ENCODE measurements around the gene HOXA10. TPM values are rescaled to one million over a fixed set of nuclear protein-coding genes. Genes with fewer than 3 reads are reported as not detected.

HOXA10 gene
- polyA plus RNA-seq, 3 donors = 1.7 to 18.3 (median 2.3) TPM

DNA sequence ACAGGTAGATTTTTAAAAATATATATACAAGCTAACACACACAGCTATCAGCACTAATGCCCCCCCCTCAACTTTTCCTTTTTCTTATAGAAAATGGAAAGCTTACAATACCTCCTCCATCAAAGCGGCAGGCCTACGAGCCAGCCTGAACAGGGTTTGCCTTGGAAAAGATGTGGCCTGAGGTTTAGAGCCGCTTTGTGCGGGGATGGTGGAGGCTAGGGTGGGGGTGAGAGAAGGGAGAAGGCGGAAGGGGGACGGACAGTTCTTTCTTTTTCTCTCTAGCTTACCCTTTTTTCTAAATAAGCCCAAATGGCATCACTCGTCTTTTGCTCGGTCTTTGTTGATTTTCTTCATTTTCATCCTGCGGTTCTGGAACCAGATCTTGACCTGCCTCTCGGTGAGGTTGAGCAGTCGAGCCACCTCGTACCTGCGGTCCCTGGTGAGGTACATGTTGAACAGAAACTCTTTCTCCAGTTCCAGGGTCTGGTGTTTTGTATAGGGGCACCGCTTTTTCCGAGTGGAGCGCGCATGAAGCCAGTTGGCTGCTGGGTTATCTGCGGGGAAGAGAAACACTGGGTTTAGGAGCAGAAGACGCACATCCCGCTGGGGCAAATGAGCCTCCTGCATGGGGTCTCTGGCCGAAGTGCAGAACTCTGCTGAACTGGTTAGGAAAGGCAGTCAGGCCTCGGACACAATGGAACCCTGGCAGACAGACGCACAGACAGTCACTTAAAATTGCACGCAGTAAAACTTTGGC is 10.7 kb downstream of the HOXA10 start:
- 41 to 50% (median 41%) methylated on average over 24 of the region's 24 CpGs for WGBS, 3 donors
- no peak overlapping the region for H3K27ac ChIP-seq (ENCODE audit: low read depth, low read length)

DNA sequence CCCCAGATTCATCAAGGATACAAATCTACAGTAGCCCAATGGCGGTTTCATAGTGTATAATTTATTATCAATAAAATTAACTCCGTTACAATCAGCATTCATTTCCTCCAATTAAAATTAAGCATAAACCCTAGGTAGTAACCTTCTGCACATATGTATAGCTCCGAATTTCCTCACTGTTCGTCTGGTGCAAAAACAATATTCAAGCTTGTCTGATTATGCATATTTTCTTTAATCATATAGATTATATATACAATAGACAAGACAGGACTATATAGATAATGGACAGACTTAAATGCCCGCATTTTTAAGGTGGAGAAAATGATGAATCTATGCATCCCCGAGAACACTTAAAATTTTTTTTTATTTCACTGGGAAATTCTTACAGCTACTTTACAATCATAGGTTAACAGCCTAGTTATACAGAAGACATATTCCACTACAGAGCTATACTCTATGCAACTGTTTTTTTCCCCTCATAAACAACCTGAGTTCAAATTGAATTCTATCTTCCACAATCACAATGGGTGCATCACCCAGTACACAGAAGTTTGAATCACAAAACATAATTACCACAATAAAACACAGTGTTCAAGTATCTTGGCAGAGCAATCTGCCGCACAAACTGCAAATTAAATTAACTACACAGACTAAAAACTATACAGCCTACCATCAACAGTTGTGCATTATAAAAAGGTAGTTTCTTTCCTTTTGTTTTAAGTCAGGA is 11.4 kb downstream of the HOXA10 start:
- WGBS, 3 donors = 53 to 69% (median 61%) methylated on average over 7 of the region's 7 CpGs
- no peak overlapping the region for H3K27ac ChIP-seq (ENCODE audit: low read depth, low read length)

DNA sequence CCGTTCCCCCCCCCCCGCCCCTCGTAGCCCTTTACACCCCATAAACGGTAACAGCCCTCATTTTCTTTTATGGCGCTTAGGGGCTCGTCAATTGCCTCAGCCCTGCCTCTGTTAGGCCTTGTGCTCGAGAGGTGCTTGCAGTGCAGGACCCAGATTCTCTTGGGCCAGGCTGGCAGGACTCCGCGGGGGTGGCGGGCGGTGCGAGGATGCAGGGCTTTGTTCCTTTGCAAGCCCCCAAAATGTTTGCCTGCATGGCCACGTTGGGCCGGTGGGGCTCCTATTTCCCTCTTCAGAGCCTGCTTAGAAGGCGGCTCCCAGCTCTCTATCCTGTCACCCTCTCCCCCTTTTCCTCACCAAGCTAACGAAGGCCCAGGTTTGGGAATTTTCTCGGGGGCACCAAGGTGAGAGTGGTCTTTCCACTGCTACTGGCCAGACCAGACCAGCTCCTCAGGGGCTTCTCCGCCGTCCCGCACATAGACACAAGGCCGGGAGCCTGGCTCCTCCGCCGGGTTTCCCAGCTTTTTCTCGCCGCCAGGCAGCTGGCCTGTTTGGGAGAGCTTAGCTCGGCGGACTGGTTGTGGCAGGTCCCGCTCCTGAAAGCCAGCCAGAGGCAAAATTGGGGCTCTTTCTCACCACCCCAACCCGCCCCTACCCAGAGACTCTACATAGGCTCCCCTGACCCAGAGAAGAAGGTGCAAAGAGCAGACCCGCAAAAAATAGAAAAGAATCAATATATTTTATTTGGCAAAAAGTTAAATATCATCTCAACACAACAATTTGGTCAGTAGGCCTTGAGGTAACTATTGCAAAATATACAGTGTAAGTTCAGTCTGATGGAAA is 12.2 kb downstream of the HOXA10 start:
- 33 to 44% (median 38%) methylated on average over 27 to 30 of the region's 30 CpGs for WGBS, 3 donors
- H3K27ac ChIP-seq (ENCODE audit: low read depth, low read length) = no peak overlapping the region

DNA sequence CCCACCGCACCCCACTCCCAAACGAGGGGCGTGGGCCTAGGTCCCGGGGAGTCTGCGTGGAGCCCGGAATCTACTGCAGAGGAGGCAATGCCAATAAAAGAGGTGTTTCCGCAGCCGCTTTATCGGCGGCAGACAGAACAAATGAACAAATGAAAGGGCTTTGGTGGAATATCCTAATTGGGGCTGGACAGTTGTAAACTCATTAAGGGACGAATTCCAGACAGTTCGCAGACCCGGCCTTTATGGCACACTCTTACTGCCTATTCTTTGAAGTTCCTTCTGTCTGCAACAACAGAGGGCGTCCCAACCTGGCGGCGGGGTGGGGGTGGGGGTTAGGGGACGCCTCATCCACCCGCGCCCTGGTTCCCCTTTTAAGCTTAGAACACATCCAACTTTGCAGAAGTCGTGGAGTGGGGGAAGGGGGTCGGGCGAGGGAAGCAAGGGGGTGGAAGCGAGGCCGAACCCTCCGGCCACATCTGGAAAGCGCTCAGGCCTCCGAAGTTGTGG is 12.9 kb downstream of the HOXA10 start:
- 8 to 12% (median 9%) methylated on average over 25 to 27 of the region's 27 CpGs for WGBS, 3 donors
- H3K27ac ChIP-seq (ENCODE audit: low read depth, low read length) = no peak overlapping the region

DNA sequence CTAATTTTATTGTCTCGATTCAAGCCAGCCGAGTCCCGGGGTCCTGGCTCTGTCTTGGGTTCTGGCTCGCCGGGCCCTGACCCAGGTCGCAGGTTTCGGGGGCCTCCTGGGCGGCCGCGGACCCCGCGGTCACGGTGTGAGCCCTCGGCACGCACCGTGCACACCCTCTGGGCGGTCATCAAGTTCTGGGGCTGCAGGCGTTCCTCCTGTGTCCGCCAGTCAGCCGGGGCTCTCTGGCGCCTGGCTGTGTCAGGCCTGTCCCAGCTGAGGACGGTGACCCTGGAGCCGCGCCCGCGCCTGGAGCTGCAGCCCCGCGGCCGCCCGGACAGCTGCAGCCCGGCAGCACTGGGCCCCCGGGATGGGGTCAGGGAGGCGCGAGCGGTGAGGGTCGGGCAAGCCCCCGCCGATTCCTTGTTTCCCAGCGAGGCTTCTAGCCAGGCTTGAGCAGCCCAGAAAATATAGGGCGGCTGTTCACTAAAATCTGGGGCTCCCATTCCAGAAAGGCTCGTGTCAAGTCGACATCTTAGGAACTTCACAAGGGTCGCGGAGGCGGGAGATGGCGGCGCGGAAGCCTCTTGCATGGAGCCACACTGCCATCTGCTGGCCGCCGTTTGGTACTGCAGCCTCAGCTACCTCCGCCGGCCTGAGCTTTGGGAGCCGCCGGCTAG is 13.4 kb downstream of the HOXA10 start:
- WGBS, 3 donors = 1 to 2% (median 2%) methylated on average over 53 to 54 of the region's 54 CpGs
- H3K27ac ChIP-seq (ENCODE audit: low read depth, low read length) = no peak overlapping the region

DNA sequence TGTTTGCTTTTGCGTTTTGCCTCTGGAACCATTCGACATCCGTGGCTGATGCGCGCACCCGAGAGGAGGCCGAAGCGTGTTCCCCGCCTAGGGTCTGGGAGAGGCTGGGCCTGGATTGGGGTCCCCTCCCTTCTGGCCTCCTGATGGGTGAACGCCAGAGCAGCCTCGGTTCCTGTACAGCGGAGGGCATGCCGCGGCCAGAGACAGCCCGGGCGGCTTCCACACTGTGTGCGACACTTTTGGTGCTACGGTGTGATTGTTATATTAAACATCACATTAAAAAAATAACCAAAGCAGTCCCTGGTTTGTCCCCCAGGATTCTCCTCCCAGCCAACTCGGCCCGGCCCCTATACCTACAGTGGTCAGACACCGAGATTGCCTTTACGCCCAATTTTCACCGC is 14.0 kb downstream of the HOXA10 start:
- no peak overlapping the region for H3K27ac ChIP-seq (ENCODE audit: low read depth, low read length)
- 27 to 42% (median 35%) methylated on average over 23 of the region's 23 CpGs for WGBS, 3 donors

DNA sequence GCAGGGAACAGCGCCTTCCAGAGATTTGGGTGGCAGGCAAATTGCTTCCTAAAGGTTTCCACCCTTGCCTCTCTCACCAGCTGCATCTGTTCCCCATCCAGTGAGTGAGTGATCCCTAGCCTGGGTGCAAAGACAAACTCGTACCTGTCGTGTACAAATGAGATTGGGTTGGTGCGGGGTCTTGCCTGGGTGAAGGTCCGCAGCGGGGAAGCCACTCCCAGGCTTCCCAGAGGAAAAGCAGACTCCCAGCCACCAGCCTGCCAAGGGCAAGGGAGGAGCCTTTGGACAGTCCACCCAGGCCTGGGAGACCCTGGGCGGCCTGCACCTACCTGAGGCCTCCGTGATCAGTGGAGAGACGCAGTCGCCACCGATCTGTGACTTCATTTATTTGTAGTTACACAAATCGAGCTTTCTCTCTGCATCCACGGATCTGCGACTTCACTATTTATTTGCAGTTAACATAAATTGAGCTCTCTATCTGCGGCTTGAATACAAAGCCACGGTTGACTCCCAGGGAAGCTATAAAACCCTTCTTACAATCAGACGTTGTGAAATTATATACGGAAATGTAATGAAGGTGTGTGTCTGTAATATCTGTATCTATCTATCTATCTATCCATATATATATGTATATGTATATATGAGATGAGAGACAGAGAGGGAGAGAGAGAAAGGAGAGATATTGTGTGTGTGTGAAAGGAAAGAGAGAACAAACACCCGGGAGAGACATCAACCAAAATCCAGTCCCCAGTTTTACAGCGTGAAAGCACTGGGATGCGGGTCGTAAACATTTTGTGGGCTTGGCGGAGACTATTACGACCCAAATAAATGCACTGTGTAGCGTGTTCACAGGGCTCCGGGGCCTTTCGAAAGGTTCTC is 14.6 kb downstream of the HOXA10 start:
- 44 to 58% (median 55%) methylated on average over 27 of the region's 27 CpGs for WGBS, 3 donors
- no peak overlapping the region for H3K27ac ChIP-seq (ENCODE audit: low read depth, low read length)

DNA sequence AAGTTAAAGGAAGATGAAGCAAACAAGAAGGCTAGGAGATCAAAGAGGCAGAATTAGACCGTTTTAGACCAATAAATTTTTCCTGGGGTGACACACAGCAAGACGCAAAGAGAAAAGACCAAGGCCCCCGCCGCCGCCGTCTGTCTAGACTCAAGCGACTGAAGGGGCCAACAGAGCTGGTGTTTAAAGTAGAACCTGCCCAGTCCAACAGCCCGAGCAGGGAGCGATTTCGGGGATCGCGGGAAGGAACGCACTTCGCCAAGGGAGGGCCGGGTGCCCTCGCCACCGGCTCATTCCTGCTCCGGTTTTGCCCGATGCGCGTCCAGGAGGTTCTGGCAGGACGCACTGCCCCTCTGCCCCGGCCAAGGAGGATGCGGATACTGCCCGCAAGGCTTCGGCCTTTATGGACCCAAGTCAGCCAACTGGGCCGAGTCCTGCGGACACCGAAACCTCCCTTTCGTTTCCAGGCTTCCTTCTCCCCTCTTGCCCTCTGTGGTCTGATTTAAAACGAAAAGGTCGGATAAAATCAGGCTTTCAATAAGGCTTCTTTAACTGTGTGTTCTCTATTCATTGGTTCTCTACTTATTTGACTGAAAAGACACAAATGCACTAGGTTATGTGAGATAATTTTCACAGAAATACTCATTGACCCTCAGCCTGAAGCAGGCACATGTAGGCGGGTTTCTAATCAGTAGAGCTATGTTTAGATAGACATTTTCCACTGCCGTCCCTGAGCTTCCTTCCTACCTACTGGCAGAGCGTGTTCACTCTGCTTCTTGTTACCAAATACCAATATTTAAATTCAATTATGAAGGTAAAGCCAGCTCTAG is 15.5 kb downstream of the HOXA10 start:
- 26 to 53% (median 45%) methylated on average over 35 of the region's 35 CpGs for WGBS, 3 donors
- H3K27ac ChIP-seq (ENCODE audit: low read depth, low read length) = no peak overlapping the region

DNA sequence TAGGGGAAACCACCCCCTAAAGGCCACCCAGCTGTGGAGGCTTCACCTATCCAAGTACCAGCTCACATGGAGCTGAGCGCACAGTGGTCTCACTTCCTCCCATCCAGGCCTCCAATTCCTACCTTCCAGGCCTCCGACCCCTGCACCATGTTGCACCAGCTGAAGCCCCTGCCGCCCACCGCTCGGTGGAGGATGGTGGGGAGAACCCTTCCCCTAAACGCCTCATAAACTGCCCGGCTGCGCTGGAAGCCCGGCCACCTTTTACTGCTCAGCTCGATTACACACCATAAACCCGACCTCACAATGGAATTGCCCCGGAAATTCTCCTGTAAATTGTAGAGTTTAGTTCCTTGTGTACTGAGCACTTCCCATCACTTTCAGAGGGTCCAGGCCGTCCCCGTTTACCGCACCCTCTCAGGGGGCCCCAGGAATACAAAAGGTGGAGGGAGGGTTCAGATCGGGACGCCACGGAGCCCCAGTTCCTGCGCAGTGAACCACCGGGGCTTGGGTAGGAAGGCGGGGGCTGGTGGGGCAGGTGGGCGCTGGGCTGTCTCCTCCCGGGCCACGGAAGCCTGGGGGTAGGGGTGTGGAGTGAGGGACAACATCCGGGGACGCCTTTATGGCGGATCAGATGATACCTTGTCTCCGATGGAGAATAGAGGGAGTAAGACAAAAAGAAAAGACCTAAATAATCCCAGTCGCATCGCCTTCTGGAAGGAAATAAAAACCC is 16.3 kb downstream of the HOXA10 start:
- H3K27ac ChIP-seq (ENCODE audit: low read depth, low read length) = no peak overlapping the region
- WGBS, 3 donors = 14 to 60% (median 29%) methylated on average over 30 of the region's 30 CpGs

DNA sequence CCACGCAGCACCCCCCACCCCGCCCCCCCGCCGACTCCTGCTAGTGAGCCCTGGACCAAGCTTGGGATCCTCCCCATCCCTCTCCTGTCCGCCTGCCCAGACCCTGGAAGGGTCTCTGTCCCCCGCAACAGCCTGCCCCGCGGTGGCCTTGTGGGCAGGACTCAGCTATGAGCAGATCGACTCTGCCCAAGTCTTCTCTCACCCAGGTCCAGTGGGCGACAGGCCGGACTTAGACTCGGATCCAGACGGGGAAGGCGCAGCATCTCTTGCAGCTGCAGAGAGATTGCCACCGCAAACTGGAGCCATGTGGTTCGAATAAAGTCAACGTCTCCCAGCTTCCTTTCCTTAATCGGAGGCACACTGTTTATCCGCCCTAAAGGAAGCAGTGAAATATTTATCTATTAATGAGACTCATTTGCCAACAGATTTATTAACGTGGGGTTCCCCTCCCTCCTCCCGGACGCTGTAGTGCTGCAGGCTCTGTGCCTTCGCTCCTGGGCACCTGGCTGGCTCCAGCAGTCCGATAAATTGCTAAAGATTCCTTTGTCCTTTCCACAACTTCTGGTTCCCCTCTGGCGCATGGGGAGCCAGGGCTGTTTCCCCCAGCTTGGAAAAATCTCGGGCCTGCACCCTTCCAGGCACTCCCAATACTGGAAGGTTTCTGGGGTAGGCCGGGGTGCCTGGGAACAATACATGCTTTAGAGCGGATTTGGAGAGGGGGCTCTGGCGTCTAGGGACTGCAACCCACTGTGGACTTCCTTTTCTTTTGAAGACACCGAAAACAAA is 17.0 kb downstream of the HOXA10 start:
- no peak overlapping the region for H3K27ac ChIP-seq (ENCODE audit: low read depth, low read length)
- WGBS, 3 donors = 13 to 23% (median 16%) methylated on average over 30 of the region's 30 CpGs

DNA sequence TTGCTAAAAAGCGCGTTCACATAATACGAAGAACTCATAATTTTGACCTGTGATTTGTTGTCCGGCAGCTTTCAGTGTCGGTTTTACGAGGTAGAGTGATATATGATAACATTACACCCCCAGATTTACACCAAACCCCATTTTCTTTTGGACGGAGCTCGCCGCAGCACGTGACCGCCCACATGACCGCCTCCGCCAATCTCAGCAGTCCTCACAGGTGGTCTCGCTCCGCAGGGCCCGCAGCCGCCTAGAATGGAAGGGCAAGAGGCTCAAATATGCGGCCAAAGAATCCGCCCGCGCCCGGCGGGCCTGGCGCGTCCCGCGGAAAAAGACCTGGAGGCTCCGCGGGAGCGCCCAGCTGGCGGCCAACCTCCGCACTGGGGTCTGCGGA is 17.6 kb downstream of the HOXA10 start, which contains the start of gene HOXA7:
Gene HOXA7, minus strand, starts transcription at position 168 of the 391 bp plus-strand sequence. Its CDS starts 130 bp downstream, at position 38.
- no peak within 1 kb of the TSS for H3K27ac ChIP-seq (ENCODE audit: low read depth, low read length)
- WGBS, 3 donors = 0 to 4% (median 1%) methylated on average over 33 of the region's 33 CpGs

DNA sequence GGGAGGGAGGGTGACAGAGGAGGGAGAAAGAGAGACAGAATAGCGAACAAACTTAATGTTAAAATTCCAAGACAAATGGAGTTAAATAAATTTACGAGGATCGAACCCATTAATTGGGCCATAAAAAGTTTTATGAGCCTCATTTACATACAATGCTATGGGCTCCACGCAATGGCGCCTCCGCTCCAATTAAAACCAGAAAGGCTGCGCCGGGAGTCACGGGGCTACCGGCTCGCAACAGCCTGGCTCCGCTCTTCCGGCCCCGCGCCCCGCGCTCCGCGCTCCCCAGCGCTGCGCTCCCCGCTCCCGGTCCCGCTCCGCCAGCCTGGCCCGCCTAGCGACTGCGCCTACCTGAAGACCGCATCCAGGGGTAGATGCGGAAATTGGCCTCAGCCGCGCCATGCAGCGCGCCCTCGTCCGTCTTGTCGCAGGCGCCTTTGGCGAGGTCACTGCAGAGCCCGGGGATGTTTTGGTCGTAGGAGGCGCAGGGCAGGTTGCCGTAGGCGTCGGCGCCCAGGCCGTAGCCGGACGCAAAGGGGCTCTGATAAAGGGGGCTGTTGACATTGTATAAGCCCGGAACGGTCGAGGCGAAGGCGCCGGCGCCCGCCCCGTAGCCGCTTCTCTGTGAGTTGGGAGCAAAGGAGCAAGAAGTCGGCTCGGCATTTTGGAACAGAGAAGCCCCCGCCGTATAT is 18.2 kb downstream of the HOXA10 start:
- 1 to 3% (median 2%) methylated on average over 63 of the region's 63 CpGs for WGBS, 3 donors

DNA sequence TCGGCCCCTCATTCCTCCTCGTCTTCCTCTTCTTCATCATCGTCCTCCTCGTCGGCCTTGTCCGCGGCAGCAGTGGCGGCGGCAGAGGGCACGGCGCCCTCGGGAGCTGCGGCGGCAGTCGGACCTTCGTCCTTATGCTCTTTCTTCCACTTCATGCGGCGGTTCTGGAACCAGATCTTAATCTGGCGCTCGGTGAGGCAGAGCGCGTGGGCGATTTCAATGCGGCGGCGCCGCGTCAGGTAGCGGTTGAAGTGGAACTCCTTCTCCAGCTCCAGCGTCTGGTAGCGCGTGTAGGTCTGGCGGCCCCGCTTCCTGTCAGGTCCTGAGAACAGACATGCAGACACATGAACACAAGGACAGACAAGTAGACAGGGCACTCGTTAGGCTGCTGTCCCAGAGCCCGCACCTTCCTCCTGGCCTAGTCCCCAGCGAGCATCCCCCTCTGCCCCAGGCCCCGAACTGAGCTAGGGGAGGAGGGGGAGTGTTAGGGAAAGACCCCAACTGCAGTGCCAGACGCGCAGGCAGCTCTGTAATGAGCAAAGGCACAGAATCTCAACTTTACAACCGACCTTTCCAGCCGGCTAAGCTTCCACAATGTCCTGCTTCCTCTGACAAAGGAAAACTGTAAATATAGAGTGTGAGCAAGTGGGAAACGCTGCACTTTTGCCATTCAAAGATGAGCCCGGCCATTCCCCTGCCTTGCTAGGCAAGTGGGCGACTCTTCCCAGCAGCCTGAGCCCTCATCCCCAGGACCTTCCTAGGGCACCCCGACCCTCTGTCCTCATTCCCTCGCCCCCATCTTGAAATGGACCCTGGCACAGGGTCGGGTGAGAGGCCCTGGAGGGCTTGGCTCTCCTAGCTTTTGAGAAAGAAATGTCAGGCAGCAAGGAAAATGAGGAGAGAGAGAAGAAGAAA is 19.0 kb downstream of the HOXA10 start:
- no peak overlapping the region for H3K27ac ChIP-seq (ENCODE audit: low read depth, low read length)
- WGBS, 3 donors = 13 to 38% (median 24%) methylated on average over 48 of the region's 48 CpGs

More for the DNA sequence above, 18.2 kb downstream of the HOXA10 start:
- no peak overlapping the region for H3K27ac ChIP-seq (ENCODE audit: low read depth, low read length)

DNA sequence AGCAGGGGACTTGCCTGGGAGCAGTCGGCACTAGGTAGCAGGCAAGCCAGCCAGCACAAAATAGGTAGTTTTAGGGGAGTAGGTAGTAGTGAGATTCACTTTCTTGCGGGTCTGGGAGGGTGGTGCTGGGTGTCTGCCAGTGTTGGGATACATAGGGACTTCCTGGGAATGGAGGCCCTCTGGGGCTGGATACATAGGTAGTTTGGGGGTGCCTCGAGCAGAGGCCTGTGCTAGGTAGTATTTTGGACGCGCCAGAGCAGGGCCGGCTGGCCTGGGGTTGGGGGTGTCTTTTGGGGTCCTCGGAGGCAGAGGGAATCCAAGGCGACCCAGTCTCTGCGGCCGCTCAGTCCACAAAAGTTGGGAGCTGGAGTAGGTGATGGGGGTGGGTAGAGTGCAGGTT is 19.8 kb downstream of the HOXA10 start:
- H3K27ac ChIP-seq (ENCODE audit: low read depth, low read length) = no peak overlapping the region
- WGBS, 3 donors = 27 to 66% (median 59%) methylated on average over 10 of the region's 10 CpGs
